ENCODE measurements around the gene MINK1. TPM values are rescaled to one million over a fixed set of nuclear protein-coding genes. Genes with fewer than 3 reads are reported as not detected.

Gene MINK1
- total and polyA plus RNA-seq, 2 of the 13 experiments (the other 11 are each of a cell fraction or from before 2014, with no cell fraction given) = 17.2 to 63.9 TPM

GRCh38 chr17:4881761-4882555 is 48.8 kb downstream of the MINK1 start (continued):
- TF ChIP-seq ZBTB4 (CRISPR knock-in tag; IDR thresholded peaks at IDR 0.05; ENCODE audit: borderline replicate concordance) (peak; percentile 75; the same call in 1 of the 2 replicates), THAP11 (CRISPR knock-in tag; IDR thresholded peaks at IDR 0.05) (peak; percentile 25; the same call in 1 of the 2 replicates), ZNF616 (CRISPR knock-in tag; IDR thresholded peaks at IDR 0.05; ENCODE audit: low read depth) (no peak), ZSCAN9 (CRISPR knock-in tag; IDR thresholded peaks at IDR 0.05; ENCODE audit: borderline replicate concordance) (no peak), PAF1 (CRISPR knock-in tag; IDR thresholded peaks at IDR 0.05) (no peak), CHCHD3 (CRISPR knock-in tag; IDR thresholded peaks at IDR 0.05) (no peak), SMC3 (IDR thresholded peaks at IDR 0.05; ENCODE audit: low read length) (peak; percentile 75), ZNF543 (CRISPR knock-in tag; IDR thresholded peaks at IDR 0.05) (no peak), SPEN (CRISPR knock-in tag; IDR thresholded peaks at IDR 0.05; ENCODE audit: low read depth) (no peak), ZNF264 (CRISPR knock-in tag; IDR thresholded peaks at IDR 0.05) (no peak), ZBTB7A (CRISPR knock-in tag; IDR thresholded peaks at IDR 0.05) (no peak), ZSCAN12 (CRISPR knock-in tag; IDR thresholded peaks at IDR 0.05) (no peak), ZNF883 (CRISPR knock-in tag; IDR thresholded peaks at IDR 0.05; ENCODE audit: not compliant biosample characterization) (no peak), ZNF569 (CRISPR knock-in tag; IDR thresholded peaks at IDR 0.05; ENCODE audit: borderline replicate concordance) (no peak), PRMT3 (CRISPR knock-in tag; IDR thresholded peaks at IDR 0.05; ENCODE audit: borderline replicate concordance, low read depth) (no peak), SOX5 (CRISPR knock-in tag; IDR thresholded peaks at IDR 0.05; ENCODE audit: borderline replicate concordance) (no peak), KDM3A (CRISPR knock-in tag; IDR thresholded peaks at IDR 0.05; ENCODE audit: low read depth) (no peak)
- TF ChIP-seq, protein P1, sequence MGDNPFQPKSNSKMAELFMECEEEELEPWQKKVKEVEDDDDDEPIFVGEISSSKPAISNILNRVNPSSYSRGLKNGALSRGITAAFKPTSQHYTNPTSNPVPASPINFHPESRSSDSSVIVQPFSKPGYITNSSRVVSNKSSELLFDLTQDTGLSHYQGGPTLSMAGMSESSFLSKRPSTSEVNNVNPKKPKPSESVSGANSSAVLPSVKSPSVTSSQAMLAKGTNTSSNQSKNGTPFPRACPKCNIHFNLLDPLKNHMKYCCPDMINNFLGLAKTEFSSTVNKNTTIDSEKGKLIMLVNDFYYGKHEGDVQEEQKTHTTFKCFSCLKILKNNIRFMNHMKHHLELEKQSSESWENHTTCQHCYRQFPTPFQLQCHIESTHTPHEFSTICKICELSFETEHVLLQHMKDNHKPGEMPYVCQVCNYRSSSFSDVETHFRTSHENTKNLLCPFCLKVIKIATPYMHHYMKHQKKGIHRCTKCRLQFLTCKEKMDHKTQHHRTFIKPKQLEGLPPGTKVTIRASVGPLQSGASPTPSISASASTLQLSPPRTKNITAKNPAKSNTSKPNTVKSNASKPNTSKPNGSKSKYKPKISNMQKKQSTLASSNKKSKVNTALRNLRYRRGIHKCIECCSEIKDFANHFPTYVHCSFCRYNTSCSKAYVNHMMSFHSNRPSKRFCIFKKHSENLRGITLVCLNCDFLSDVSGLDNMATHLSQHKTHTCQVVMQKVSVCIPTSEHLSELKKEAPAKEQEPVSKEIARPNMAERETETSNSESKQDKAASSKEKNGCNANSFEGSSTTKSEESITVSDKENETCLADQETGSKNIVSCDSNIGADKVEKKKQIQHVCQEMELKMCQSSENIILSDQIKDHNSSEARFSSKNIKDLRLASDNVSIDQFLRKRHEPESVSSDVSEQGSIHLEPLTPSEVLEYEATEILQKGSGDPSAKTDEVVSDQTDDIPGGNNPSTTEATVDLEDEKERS (CRISPR knock-in tag; IDR thresholded peaks at IDR 0.05) = no peak
- TF ChIP-seq, protein P2, sequence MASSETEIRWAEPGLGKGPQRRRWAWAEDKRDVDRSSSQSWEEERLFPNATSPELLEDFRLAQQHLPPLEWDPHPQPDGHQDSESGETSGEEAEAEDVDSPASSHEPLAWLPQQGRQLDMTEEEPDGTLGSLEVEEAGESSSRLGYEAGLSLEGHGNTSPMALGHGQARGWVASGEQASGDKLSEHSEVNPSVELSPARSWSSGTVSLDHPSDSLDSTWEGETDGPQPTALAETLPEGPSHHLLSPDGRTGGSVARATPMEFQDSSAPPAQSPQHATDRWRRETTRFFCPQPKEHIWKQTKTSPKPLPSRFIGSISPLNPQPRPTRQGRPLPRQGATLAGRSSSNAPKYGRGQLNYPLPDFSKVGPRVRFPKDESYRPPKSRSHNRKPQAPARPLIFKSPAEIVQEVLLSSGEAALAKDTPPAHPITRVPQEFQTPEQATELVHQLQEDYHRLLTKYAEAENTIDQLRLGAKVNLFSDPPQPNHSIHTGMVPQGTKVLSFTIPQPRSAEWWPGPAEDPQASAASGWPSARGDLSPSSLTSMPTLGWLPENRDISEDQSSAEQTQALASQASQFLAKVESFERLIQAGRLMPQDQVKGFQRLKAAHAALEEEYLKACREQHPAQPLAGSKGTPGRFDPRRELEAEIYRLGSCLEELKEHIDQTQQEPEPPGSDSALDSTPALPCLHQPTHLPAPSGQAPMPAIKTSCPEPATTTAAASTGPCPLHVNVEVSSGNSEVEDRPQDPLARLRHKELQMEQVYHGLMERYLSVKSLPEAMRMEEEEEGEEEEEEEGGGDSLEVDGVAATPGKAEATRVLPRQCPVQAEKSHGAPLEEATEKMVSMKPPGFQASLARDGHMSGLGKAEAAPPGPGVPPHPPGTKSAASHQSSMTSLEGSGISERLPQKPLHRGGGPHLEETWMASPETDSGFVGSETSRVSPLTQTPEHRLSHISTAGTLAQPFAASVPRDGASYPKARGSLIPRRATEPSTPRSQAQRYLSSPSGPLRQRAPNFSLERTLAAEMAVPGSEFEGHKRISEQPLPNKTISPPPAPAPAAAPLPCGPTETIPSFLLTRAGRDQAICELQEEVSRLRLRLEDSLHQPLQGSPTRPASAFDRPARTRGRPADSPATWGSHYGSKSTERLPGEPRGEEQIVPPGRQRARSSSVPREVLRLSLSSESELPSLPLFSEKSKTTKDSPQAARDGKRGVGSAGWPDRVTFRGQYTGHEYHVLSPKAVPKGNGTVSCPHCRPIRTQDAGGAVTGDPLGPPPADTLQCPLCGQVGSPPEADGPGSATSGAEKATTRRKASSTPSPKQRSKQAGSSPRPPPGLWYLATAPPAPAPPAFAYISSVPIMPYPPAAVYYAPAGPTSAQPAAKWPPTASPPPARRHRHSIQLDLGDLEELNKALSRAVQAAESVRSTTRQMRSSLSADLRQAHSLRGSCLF (CRISPR knock-in tag; IDR thresholded peaks at IDR 0.05; ENCODE audit: borderline replicate concordance) = no peak
